Measurements from ENCODE around the gene TREML1.
A peak's percentile ranks its signal among the peaks of the same experiment; 100 is the strongest.

TREML1 gene

GRCh38 chr6:41177287-41177686 is 23.1 kb upstream of the TREML1 start:
- no peak for DNase-seq

GRCh38 chr6:41176189-41176588 is 22.0 kb upstream of the TREML1 start:
- DNase-seq, result no peak

- no peak for DNase-seq
These were observed 20.9 kb upstream of the TREML1 start for GRCh38 chr6:41175084-41175483.

- no peak for DNase-seq
These were observed 20.5 kb upstream of the TREML1 start for GRCh38 chr6:41174610-41175009.

GRCh38 chr6:41171908-41172307 is 17.8 kb upstream of the TREML1 start:
- DNase-seq, result no peak

GRCh38 chr6:41170547-41171160 is 16.5 kb upstream of the TREML1 start:
- no peak for DNase-seq

GRCh38 chr6:41167173-41167963 is 13.2 kb upstream of the TREML1 start:
- no peak for DNase-seq

GRCh38 chr6:41164551-41165120 is 10.5 kb upstream of the TREML1 start:
- no peak for DNase-seq

GRCh38 chr6:41163419-41163717 is 9.2 kb upstream of the TREML1 start:
- no peak for DNase-seq

GRCh38 chr6:41162687-41163418 is 8.7 kb upstream of the TREML1 start, which contains the start of gene TREM2:
TREM2 (minus strand) TSS chr6:41163116; CDS start chr6:41163082, 34 bp downstream.
- no peak for DNase-seq

GRCh38 chr6:41161851-41162552 is 7.9 kb upstream of the TREML1 start:
- DNase-seq, result no peak

- no peak for DNase-seq
These were observed 7.2 kb upstream of the TREML1 start for GRCh38 chr6:41161380-41161779.

GRCh38 chr6:41160933-41161332 is 6.8 kb upstream of the TREML1 start:
- no peak for DNase-seq

GRCh38 chr6:41159415-41160082 is 5.4 kb upstream of the TREML1 start:
- peak; percentile 39 to 49 for DNase-seq

GRCh38 chr6:41157323-41157722 is 3.2 kb upstream of the TREML1 start:
- DNase-seq, result no peak

- no peak for DNase-seq
These were observed 2.6 kb upstream of the TREML1 start for GRCh38 chr6:41156771-41157170.

- DNase-seq, result no peak
These were observed 1.9 kb upstream of the TREML1 start for GRCh38 chr6:41156001-41156400.

GRCh38 chr6:41155132-41155805 is 1.1 kb upstream of the TREML1 start:
- no peak for DNase-seq

- DNase-seq, result no peak
These were observed 696 bp downstream of the TREML1 start for GRCh38 chr6:41153451-41153850.

GRCh38 chr6:41150671-41151070 is 3.5 kb downstream of the TREML1 start:
- DNase-seq, result no peak

- no peak for DNase-seq
These were observed 6.2 kb downstream of the TREML1 start for GRCh38 chr6:41147917-41148316.

GRCh38 chr6:41136911-41137310 is 17.2 kb downstream of the TREML1 start:
- no peak for DNase-seq
